Sigmoid colon (tissue), 7 donors: ENCODE data around the gene KLHL3. TPM values are rescaled to one million over a fixed set of nuclear protein-coding genes. Genes with fewer than 3 reads are reported as not detected.
A peak's percentile ranks its signal among the peaks of the same experiment; 100 is the strongest.

ENCODE experiments used
- DNase-seq: peaks from one replicate; pipeline ENCODE4 v3.0.0-alpha.2; 2019
- H3K27ac ChIP-seq, 4 donors: fragments of 200-600 bp; sonication (generic); one replicate each; pipeline ENCODE4 v1.5.1; 2016 to 2019; ENCODE audit warnings: mild to moderate bottlenecking in 1 of 4
- H3K27me3 ChIP-seq, 3 donors: fragments of 200-600 bp; sonication (generic); one replicate each; pipeline ENCODE4 v1.5.1; 2019; ENCODE audit warnings: mild to moderate bottlenecking in 1 of 3
- H3K36me3 ChIP-seq, 4 donors: fragments of 200-600 bp; sonication (generic); one replicate each; pipeline ENCODE4 v1.5.1; 2016 to 2019
- H3K4me1 ChIP-seq, 4 donors: fragments of 200-600 bp; sonication (generic); one replicate each; pipeline ENCODE4 v1.5.1; 2017 to 2019
- H3K4me3 ChIP-seq, 4 donors: fragments of 200-600 bp; sonication (generic); one replicate each; pipeline ENCODE4 v1.5.1; 2017 to 2019; ENCODE audit warnings: mild to moderate bottlenecking in 2 of 4, moderate library complexity in 1 of 4
- H3K9me3 ChIP-seq, 4 donors: fragments of 200-600 bp in 3 of 4; sonication (generic) in 3 of 4; one replicate each; pipeline versions ENCODE4 v1.5.1 to v1.6.1; 2013 to 2019
- CTCF ChIP-seq, 4 experiments: fragments of 450-650 bp in 3 of 4; fragments of 200-600 bp in 1 of 4; IDR thresholded peaks; one replicate each; pipeline ENCODE4 v1.5.1; 2016 to 2019; ENCODE audit warnings: antibody characterized with exemption in 4 of 4, mild to moderate bottlenecking in 3 of 4, moderate library complexity in 2 of 4
- EP300 ChIP-seq, 4 donors: sonication (generic); formaldehyde crosslinking; IDR thresholded peaks; one replicate each; pipeline ENCODE4 v1.6.1; 2017; ENCODE audit warnings: antibody characterized with exemption in 4 of 4
- POLR2A ChIP-seq, 2 donors: fragments of 450-650 bp; IDR thresholded peaks; one replicate each; pipeline ENCODE4 v1.6.1; 2016; ENCODE audit warnings: antibody characterized with exemption in 2 of 2, mild to moderate bottlenecking in 2 of 2, moderate library complexity in 2 of 2
- POLR2AphosphoS5 ChIP-seq, 4 donors: sonication (generic); formaldehyde crosslinking; IDR thresholded peaks; one replicate each; pipeline ENCODE4 v1.6.1; 2017; ENCODE audit warnings: antibody characterized with exemption in 4 of 4
- WGBS, 2 donors: extraction: QIAGEN DNeasy Blood & Tissue Kit; methylation state at CpG; one replicate each; pipeline ENCODE4 v1.1.7; 2013; 5-methylcytosine and 5-hydroxymethylcytosine counted together
- intact Hi-C: fragments of 100-400 bp; cut with DNase I; formaldehyde crosslinking; loops from one replicate; pipeline ENCODE4 v1.15.1; 2023
- polyA plus RNA-seq, 3 donors: library from polyadenylated mRNA; stranded (reverse); fragments of 200-250 nt; gene quantifications; one replicate each; pipeline ENCODE4 v1.2.3, GENCODE V29; 2013
- total RNA-seq, 4 donors: library from RNA; depleted of rRNA; stranded (reverse); fragments of >200 nt; gene quantifications; one replicate each; pipeline ENCODE4 v1.1.0, GENCODE V29; 2016
- donor health status: healthy with polysubstance abuse.
- donor health status: Bipolar disorder and iron deficiency.
- donor health status: healthy.

The KLHL3 gene
- total and polyA plus RNA-seq, 7 donors: 0.23 to 5.5 (median 3.5) TPM; not detected in 1

- Histone ChIP-seq H3K36me3 (no peaks in the 10 kb centered on the region), H3K4me1 (no peaks in the 10 kb centered on the region), H3K4me3 (no peak overlapping the region), H3K9me3 (no peaks in the 10 kb centered on the region), H3K27ac (no peak overlapping the region), H3K27me3 (no peaks in the 10 kb centered on the region)
- DNase-seq: no peak
- TF ChIP-seq EP300 (IDR thresholded peaks at IDR 0.05): no peak
- TF ChIP-seq POLR2AphosphoS5 (IDR thresholded peaks at IDR 0.05): no peak
- intact Hi-C loops: no loop called here
Measured at GRCh38 chr5:137667341-137667740, 68.5 kb downstream of the KLHL3 start.

- H3K36me3 ChIP-seq: no peaks in the 10 kb centered on the region
- no peak overlapping the region for H3K27ac ChIP-seq
- H3K27me3 ChIP-seq: no peaks in the 10 kb centered on the region
- intact Hi-C loops: no loop called here
- no peak for DNase-seq
- H3K4me3 ChIP-seq: no peak overlapping the region
- WGBS, 2 donors: 23 to 57% methylated on average over 2 of the region's 2 CpGs
- no peaks in the 10 kb centered on the region for H3K9me3 ChIP-seq
- no peak for TF ChIP-seq POLR2AphosphoS5 (IDR thresholded peaks at IDR 0.05)
- no peak for TF ChIP-seq CTCF (IDR thresholded peaks at IDR 0.05)
- no peak for TF ChIP-seq EP300 (IDR thresholded peaks at IDR 0.05)
- TF ChIP-seq POLR2A (IDR thresholded peaks at IDR 0.05): no peak
- no peaks in the 10 kb centered on the region for H3K4me1 ChIP-seq
Measured at GRCh38 chr5:137666901-137667300, 69.0 kb downstream of the KLHL3 start.

- Histone ChIP-seq H3K4me3 (no peak overlapping the region), H3K36me3 (no peaks in the 10 kb centered on the region), H3K27ac (no peak overlapping the region), H3K9me3 (no peaks in the 10 kb centered on the region), H3K27me3 (no peaks in the 10 kb centered on the region), H3K4me1 (no peaks in the 10 kb centered on the region)
- DNase-seq: no peak
- 58 to 68% methylated on average over 3 of the region's 3 CpGs for WGBS, 2 donors
- no peak for TF ChIP-seq POLR2A (IDR thresholded peaks at IDR 0.05)
- TF ChIP-seq EP300 (IDR thresholded peaks at IDR 0.05): no peak
- no peak for TF ChIP-seq CTCF (IDR thresholded peaks at IDR 0.05)
- no peak for TF ChIP-seq POLR2AphosphoS5 (IDR thresholded peaks at IDR 0.05)
- intact Hi-C loops: no loop called here
Measured at GRCh38 chr5:137666461-137666850, 69.4 kb downstream of the KLHL3 start.

GRCh38 chr5:137665678-137666460 is 70.0 kb downstream of the KLHL3 start:
- TF ChIP-seq POLR2A (IDR thresholded peaks at IDR 0.05): no peak
- TF ChIP-seq EP300 (IDR thresholded peaks at IDR 0.05): no peak
- TF ChIP-seq POLR2AphosphoS5 (IDR thresholded peaks at IDR 0.05): no peak
- TF ChIP-seq CTCF (IDR thresholded peaks at IDR 0.05): no peak
- H3K27me3 ChIP-seq: no peaks in the 10 kb centered on the region
- no peak overlapping the region for H3K4me3 ChIP-seq
- intact Hi-C loops: no loop called here
- no peaks in the 10 kb centered on the region for H3K36me3 ChIP-seq
- H3K4me1 ChIP-seq: no peaks in the 10 kb centered on the region
- 66 to 88% methylated on average over 3 of the region's 3 CpGs for WGBS, 2 donors
- DNase-seq: no peak
- H3K27ac ChIP-seq: no peak overlapping the region
- no peaks in the 10 kb centered on the region for H3K9me3 ChIP-seq

GRCh38 chr5:137660349-137660817 is 75.5 kb downstream of the KLHL3 start:
- 5 to 17% methylated on average over 6 of the region's 6 CpGs for WGBS, 2 donors
- Histone ChIP-seq H3K27me3 (no peaks in the 10 kb centered on the region), H3K36me3 (no peaks in the 10 kb centered on the region), H3K4me1 (no peaks in the 10 kb centered on the region), H3K4me3 (no peak overlapping the region), H3K27ac (no peak overlapping the region), H3K9me3 (no peaks in the 10 kb centered on the region)
- intact Hi-C loops: loop anchor here (2.0 kb wide), 1 partner anchor 82 kb away; no protein-coding TSS in a partner anchor
- peak; percentile 67 for DNase-seq
- no peak for TF ChIP-seq POLR2AphosphoS5 (IDR thresholded peaks at IDR 0.05)
- peak in 3 of 4 experiments; percentile 49 to 69 (median 54) for TF ChIP-seq CTCF (IDR thresholded peaks at IDR 0.05)
